SIG-M5 treated with dmso at 0.1 percent for 504 hours (cell line): ENCODE results near the gene ZNF593.
A peak's percentile ranks its signal among the peaks of the same experiment; 100 is the strongest.

ENCODE experiments used
- DNase-seq: peaks from one replicate; lab custom pipeline; 2025; ENCODE audit not compliant: unreplicated experiment; lab: John Stamatoyannopoulos, UW

ZNF593 gene

DNA sequence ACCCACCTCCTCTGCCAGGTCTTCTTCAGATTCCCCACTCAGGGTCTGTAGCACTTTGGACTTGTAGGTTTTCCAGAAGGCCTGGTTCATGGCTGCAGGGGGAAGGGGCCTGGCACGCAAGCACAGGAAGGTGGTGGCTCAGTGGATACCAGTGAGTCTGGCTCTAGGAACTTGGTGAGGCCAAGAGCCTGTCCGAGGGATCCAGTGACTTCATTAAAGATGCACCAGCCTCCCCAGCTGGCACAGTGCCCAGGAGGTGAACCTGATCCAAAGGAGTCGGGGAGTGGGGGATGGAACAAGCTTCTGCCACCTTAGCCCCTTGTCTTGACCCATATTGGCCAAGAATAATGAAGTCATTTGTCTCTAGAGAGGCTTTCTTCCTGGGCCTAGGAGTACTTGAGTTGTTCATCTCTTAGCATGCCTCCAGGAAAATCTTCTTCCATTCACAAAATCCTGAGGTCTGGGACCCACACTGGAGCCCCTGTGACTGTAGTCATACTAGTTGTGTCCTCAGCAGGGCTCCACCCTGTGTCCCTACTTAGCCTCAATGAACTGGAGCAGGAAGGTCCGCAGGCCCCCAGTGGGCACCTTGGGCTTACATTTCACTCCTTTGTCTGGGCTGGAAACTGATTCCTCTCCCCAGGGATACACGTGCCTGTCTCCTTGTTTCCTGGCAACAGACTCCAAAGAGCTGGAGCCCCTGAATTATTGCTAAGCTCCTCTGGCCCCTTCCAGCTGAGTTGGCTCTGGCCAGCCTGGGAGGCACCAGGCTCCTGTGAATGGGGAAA lies 1.1 kb upstream of the ZNF593 start, which contains the start of gene C1orf232:
C1orf232 (minus strand) TSS at position 554 of the 788 bp plus-strand sequence; CDS start at position 90, 464 bp downstream.
- DNase-seq: no peak

DNA sequence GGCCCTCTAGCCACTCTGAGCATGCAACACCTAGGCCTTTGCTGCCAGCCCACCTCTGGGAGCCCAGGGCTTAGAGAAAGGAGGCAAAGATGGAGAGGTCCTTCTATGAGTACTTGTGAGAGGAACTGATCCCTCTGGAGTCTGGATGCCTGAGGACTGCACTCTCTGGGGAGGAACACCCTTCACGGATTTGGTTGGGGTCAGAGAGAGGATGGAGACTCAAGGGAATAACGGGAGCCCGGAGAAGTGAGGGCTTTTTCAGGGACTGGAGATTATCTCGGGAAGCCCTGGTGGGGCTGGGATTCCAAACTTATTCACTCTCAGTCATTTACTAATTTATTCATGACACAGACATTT lies 532 bp upstream of the ZNF593 start:
- no peak for DNase-seq

DNA sequence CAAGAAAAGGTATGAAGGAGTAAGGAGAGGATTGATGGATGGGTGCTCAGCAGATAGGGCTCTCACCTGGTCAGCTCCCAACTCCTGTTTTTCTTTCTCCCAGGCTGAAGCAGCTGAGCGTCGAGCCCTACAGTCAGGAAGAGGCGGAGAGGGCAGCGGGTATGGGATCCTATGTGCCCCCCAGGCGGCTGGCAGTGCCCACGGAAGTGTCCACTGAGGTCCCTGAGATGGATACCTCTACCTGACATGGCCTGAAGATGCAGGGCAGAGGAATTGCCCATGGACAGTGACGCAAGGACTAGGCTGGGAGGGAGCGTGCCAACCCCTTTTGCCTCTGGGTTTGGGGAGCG lies 739 bp downstream of the ZNF593 start:
- no peak for DNase-seq

DNA sequence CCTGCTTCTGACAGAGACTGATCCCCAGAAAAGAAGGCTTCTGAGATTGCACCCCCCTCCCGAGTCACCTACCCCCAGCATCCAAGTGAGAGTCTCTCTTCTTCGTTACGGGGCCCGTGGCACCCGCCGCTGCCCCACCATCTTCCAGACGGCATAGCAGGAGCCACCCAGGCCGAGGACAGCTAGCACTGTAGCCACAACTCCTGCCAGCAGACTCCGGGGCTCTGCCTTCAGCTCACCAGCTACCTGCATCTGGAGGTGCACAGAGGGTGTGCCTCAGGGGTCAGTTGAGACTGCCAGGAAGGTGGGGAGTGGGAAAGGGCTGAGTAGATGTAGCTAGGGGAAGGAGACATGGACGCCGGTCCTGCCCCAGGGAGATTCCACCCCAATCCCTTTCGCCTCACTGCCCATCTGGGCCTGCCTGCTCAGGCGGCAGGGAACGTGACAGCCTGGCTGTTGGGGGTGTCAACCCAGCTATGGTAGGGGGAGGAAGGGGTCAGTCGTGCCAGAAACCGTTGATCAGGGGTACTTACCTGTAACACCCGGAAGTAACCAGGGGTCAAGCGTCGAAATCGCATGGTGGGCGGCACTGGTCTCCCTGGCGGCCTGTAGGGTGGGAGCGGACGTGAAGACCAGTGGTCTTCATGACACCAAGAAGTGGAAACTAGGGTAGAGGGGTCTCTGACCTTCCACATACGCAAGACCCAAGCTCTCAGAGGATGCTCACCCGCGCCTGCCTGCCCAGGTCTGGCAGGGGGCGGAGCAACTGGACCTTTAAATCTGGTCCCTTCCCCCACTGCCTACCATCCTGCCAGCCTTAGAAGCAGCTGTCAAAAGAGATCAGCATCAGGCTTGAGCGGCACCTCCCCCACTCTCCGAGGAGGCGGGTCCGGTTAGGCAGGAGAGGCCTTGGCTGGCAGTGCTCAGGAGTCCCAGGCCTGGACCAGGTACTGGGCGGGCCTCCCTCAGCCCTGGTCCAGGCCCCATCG lies 1.7 kb downstream of the ZNF593 start, which contains the start of gene ZNF593OS:
ZNF593OS (minus strand) TSS at position 749 of the 989 bp plus-strand sequence; CDS start at position 578, 171 bp downstream.
- DNase-seq: no peak

DNA sequence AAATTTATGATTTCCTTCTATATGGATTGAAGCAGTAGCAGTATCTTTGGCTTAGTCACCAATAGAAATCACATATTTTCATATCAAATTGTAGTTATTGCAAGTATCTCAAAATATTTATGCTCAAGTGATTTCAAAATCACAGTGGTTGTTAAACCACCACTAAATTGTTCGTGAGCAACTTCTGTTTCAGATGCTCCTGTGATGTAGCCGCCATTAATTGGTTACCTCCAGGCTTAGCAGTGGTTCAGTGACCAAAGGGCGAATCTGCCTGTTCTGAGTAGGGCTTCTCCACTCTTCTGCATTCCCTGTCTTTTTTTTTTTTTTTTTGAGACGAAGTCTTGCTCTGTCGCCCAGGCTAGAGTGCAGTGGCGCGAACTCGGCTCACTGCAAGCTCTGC lies 5.6 kb downstream of the ZNF593 start:
- DNase-seq: no peak

DNA sequence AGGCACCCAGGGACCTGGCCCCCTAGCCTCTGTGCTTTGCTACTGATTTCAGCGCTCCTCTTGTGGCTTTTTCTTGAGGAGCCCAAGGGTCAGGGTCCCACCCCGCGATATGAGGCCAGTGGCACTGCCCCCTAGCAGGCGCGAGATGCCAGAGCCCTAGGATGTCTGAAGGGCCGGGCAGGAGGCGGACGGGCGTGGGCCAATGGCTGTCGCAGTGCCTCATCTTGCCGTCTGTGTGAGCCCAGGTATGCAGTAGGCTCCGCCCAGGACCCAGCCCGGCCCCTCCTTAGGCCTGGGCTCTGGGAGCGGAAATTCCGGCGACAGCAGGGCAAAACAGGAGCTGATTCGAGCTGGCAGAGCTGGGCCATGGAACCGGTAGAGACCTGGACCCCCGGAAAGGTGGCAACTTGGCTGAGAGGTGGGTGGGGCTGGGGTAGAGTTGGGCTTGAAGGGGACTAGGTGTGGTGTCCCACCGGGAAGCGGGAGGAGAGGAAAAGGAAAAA lies 7.5 kb downstream of the ZNF593 start, which contains the start of gene CNKSR1:
CNKSR1 (plus strand) TSS at position 310 of the 503 bp plus-strand sequence; CDS start at position 367, 57 bp downstream.
- DNase-seq: peak; percentile 40

DNA sequence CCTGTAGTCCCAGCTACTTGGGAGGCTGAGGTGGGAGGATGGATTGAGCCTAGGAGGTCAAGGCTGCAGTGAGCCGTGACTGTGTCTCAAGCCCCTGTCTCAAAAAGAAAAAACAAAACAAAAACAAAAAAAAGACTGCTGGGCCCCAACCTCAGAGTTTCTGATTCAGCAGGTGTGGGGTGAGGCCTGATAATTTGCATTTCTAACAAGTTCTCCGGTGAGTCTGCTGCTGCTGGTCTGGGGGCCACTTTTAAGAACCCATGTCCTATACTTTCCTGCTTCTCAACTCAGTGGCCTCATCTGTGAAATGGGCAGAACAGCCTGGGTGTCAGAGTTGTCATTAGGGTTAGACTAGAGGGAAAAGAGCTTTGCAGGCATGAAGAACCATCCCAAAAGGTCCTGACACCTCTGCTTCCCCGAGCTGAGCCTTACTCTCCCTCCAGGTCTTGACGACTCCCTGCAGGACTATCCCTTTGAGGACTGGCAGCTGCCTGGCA lies 10.3 kb downstream of the ZNF593 start:
- no peak for DNase-seq

DNA sequence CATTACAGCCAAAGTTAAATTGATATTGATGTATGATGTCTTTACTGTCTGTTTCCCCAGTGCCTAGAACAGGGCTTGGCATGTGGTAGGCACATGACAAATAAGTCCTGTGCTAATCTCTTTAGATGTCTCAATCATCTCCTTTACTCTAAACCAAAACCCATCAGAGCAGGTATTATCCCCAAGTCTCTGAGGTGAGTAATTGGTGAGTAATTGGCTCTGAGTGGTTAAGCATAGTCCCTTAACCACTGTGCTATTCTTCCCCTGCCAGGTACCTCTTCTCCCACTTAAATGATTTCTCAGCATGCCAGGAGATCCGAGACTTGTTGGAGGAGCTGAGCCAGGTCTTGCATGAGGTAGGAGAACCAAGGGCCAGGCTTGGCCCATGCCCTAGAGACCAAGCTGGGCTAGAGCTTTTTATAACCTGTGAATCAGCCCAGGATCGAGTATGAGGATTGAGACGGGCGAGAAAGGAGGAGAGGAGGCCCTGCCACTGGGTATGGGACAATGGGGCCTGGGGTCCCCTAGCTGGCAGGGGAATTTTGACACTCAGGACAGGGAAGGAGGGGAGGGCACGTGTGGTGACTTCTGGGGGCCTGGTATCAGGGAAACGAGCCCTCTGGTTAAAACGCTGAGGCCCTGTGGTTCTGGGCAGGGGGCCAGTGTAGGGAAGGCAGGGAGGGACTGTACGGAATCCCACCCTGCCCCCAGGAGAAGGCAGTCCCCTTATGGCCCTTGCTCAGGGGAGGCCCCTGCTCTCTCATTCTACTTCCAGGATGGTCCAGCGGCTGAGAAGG lies 12.1 kb downstream of the ZNF593 start:
- DNase-seq: no peak

DNA sequence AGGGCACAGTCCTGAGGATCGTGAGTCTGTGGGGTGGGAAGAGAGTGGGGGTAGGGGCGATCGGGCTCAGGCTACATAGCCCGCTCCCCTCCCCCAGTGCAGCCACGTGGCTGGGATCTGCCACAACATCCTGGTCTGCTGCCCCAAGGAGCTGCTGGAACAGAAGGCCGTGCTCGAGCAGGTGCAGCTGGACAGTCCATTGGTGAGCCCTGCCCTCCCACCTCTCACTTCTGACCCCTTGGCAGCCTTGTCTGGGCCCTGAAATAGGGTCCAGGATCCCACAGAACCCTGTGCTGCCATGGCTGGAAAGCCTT lies 12.6 kb downstream of the ZNF593 start:
- no peak for DNase-seq

DNA sequence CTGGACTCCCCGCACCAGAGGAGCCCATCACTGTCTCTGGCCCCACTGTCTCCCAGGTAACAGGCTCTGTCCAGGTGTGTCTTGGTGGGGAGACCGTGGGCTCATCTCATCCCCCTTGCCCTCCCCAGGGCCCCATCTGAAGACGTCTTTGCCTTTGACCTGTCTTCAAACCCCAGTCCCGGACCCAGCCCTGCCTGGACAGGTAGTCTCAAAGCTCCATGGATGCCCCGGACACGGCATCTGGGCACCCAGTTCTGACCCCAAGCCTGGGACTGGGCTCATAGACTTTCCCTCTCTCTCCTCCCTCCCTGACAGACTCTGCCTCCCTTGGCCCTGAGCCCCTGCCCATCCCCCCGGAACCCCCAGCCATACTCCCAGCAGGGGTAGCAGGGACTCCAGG lies 14.4 kb downstream of the ZNF593 start:
- no peak for DNase-seq

DNA sequence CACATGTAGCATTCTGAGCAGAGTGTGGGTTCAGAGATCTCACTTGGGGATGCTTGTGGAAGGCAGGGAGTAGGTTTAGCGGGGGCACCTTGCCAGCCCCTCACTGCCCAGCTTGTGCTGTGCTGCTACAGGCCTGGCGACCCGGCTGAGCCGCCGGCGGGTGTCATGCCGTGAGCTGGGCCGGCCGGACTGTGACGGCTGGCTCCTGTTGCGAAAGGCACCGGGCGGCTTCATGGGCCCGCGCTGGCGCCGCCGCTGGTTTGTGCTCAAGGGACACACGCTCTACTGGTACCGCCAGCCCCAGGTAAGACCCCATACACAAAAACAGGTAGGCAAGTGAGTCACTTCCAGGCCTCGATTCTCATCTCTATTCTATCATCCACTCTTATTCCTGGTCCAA lies 15.2 kb downstream of the ZNF593 start:
- no peak for DNase-seq

DNA sequence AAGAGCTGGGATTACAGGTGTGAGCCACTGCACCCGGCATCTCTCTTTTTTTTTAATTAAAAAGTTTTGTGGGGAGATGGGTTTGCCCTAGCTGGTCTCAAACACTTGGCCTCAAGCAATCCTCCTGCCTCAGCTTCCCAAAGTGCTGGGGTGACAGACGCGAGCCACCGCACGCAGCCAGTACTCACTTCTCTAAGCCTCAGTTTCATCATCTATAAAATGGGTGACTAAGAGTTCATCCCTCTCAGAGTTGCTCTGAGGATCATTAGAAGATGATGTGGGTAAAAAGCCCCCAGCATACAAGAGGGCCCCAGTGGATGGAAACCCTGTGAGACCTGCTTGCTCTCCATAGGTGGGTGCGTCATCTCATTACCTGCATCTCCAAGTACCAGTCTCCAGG lies 18.2 kb downstream of the ZNF593 start:
- DNase-seq: no peak

DNA sequence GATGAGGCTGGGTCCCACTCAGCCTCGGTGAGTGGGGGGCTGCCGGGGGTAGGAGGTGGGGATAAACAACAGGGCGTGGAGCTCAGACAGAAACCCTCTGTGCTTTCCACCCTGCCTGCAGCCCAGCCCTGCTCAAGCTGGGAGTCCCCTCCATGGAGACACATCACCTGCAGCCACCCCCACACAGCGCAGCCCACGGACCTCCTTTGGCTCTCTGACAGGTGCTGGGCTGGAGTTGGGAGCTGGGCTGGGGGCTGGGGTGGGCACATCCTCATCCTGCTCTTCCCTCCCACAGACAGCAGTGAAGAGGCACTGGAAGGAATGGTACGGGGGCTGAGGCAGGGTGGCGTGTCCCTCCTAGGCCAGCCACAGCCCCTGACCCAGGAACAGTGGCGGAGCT lies 18.8 kb downstream of the ZNF593 start:
- DNase-seq: no peak

DNA sequence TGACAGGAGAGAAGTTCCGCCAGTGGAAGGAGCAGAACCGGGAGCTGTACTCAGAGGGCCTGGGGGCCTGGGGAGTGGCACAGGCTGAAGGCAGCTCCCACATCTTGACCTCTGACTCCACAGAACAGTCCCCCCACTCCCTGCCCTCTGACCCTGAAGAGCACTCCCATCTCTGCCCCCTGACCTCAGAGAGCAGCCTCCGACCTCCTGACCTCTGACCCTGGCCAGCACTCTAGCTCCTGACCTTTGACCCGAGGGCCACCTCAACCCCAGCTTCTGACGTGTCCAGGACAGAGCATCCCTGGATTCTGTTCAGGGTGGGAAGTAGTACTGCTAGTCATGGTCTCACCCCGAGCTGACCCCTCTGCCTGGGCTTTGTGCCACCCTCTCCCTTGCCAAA lies 19.6 kb downstream of the ZNF593 start:
- DNase-seq: no peak

DNA sequence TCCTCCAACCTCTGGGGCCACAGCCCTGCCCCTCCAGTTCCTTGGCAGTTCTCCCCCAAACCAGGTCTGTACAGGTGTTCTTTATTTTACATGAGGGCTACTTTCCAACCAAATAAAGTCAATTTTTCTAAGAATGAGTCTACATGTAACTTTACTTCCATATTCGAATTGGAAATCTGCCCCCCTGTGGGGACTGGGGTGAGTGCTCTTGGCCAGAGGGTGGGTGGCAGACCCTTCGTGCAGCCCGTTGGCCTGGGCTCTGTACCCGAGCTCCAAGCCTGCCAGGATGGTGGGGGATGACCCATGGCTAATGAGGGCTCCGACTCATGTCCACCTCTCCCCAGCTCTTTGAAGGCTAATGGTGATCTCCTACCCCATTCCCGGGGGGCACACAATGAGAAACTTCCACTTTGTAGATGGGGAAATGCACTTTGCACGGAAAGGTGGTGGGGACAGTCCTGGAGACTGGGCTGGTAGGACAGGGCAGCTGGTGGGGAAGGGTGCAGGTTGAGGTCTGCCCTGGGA lies 20.1 kb downstream of the ZNF593 start:
- no peak for DNase-seq

DNA sequence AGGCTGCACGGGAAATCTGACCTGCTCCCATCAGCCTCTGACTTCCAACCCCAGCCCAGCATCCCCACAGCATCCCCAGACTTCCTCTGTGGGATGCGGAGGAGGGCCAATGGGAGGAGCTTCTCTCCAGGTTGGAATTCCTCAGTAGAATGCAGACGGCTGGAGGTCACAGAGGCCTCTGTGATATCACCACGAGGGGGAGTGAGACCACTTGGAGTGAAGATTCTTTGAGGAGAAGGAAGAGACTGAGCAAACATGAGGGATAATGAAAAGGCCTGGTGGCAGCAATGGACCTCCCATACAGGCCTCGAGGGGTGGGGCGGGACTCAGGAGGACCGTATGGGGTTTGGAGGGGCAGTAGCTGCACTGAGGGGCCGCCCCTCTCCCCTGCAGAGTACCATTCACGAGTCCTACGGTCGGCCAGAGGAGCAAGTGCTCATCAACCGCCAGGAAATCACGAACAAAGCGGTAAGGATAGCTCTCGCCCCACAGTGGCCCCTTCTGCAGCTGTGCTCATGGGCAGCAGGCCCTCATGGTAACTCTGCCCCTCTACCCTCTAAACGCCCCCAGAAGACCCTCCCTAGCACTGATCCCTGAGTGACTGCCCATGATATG lies 20.8 kb downstream of the ZNF593 start, which contains the start of gene CATSPER4:
CATSPER4 (plus strand) TSS at position 230 of the 615 bp plus-strand sequence; CDS start at position 256, 26 bp downstream.
- no peak for DNase-seq

DNA sequence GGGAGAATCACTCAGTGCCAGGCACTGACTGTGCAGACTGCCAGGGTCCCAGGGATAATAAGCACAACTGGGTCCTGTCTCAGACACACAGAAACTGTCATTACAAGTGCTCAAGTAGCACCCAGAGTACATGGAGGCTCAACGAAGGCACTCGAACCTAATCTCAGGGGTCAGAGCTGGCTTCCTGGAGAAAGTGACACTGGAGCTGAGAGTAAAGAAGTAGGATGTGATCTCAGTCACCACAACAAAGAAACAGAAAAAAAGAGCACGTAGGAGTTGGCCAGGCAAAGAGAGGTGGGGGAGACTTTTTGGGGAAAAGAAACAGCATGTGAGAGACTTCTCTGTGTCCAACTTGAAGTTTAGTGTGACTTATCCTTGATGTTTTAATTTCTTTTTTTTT lies 22.0 kb downstream of the ZNF593 start:
- DNase-seq: no peak

DNA sequence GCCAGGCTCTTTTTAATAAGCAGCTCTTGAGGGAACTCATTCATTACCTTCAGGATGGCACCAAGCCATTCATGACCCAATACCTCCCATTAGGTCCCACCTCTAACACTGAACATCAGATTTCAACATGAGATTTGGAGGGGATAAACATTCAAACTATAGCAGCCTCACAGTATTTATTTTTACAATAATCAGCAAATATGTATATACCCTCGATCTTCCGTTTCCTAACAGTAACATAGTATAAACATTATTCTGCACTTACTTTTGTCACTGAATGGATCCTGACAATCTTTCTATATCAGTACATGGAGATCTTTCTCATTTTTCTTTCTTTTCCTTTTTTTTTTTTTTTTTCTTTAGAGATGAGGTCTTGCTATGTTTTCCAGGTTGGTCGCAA lies 26.1 kb downstream of the ZNF593 start:
- no peak for DNase-seq

DNA sequence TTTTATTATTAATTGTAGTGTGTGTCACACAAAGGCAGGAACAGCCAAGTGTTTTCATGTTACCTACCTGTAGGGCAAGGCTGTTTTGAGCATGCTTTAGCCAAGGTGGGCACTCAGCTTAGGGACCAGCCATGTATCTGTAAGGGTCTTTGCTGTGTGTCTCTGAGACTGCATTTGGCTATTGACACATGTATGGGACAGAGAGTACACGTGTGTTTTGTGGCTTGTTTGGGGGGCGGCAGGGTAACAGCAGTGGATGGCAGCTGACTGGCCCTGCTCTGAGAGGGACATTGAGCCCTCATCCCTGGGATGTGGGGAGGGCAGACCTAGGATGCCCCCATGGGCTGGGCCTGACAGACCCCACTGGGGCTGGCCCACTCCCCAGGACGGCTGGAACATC lies 27.6 kb downstream of the ZNF593 start:
- DNase-seq: no peak

DNA sequence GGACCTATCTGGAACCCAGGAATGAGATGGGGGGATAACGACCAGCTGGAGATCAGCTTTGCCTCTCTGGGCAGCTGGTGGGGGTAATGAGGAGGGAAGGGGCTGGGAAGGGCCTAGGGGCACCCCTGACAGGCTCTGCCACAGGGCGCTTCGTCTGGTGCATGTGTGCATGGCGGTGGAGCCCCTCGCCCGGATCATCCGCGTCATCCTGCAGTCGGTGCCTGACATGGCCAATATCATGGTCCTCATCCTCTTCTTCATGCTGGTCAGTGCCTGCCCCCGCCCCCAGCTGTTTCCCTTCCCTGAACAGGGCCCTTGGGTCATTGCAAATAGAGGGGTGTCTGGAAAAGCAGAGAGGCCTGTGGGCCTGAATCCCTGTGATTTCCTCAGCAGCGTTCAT lies 28.1 kb downstream of the ZNF593 start:
- DNase-seq: no peak
